Thyroid gland (tissue), 4 donors: ENCODE data around the gene IFNGR1.

Source experiments
- POLR2A ChIP-seq, 2 donors: fragments of 450-650 bp; IDR thresholded peaks; one replicate each; pipeline ENCODE4 v1.6.1; 2017; ENCODE audit warnings: antibody characterized with exemption in 2 of 2, mild to moderate bottlenecking in 2 of 2, moderate library complexity in 1 of 2
- TF ChIP-seq, protein P1 (sequence below), 6 experiments: fragments of 200-600 bp in 3 of 6; fragments of 450-650 bp in 3 of 6; sonication (generic) in 3 of 6; IDR thresholded peaks; one replicate each; pipeline ENCODE4 v1.5.1; 2016 to 2019; ENCODE audit warnings: antibody characterized with exemption in 6 of 6, mild to moderate bottlenecking in 2 of 6, inconsistent platforms in 1 of 6, moderate library complexity in 1 of 6

DNA sequence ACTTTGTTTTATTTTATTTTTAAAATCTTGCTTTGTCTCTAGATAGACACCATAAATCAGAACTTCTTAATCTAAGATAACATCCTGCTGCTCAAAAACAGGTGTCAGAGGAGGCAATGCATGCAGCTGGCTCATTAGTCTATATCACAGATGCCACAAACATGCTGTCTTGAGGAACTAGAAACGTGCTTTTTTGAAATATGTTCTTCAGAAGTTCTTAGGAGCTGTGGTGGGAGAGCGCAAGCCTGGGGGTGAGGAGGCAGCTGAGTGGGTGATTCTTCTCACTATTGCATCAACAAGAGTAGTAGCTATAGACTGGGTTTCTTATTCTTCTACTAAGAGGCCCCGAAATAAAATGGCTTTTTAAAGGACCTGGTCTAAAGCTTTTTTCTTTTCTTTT, 69.1 kb downstream of the IFNGR1 start:
- TF ChIP-seq, protein P1, sequence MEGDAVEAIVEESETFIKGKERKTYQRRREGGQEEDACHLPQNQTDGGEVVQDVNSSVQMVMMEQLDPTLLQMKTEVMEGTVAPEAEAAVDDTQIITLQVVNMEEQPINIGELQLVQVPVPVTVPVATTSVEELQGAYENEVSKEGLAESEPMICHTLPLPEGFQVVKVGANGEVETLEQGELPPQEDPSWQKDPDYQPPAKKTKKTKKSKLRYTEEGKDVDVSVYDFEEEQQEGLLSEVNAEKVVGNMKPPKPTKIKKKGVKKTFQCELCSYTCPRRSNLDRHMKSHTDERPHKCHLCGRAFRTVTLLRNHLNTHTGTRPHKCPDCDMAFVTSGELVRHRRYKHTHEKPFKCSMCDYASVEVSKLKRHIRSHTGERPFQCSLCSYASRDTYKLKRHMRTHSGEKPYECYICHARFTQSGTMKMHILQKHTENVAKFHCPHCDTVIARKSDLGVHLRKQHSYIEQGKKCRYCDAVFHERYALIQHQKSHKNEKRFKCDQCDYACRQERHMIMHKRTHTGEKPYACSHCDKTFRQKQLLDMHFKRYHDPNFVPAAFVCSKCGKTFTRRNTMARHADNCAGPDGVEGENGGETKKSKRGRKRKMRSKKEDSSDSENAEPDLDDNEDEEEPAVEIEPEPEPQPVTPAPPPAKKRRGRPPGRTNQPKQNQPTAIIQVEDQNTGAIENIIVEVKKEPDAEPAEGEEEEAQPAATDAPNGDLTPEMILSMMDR (IDR thresholded peaks at IDR 0.05), result no peak
- no peak for TF ChIP-seq POLR2A (IDR thresholded peaks at IDR 0.05)
